SU-DHL-6 (cell line): ENCODE results near the gene THOC7.

Experiments used
- H2AFZ ChIP-seq: fragments of 200-600 bp; sonication (generic); 2 replicates; pipeline ENCODE4 v1.6.1; 2014; ENCODE audit warnings: low read depth, mild to moderate bottlenecking, moderate library complexity, mixed read lengths, antibody characterized with exemption, low read length; ENCODE audit not compliant: severe bottlenecking
- H3F3A ChIP-seq: fragments of 200-600 bp; shearing (Covaris generic); 2 replicates; pipeline ENCODE4 v1.6.0; 2016; ENCODE audit warnings: antibody characterized with exemption, mild to moderate bottlenecking; ENCODE audit not compliant: insufficient read depth
- H3K27ac ChIP-seq: fragments of 200-600 bp; sonication (generic); 2 replicates; pipeline ENCODE4 v1.5.1; 2016; ENCODE audit warnings: low read depth, mild to moderate bottlenecking, low read length, moderate library complexity, mixed read lengths
- H3K27me3 ChIP-seq: fragments of 200-600 bp; sonication (generic), shearing (Covaris generic); 2 replicates; pipeline ENCODE4 v1.6.0; 2014; ENCODE audit warnings: mild to moderate bottlenecking, low read length
- H3K36me3 ChIP-seq: fragments of 200-600 bp; sonication (generic); 2 replicates; pipeline ENCODE4 v1.6.1; 2014; ENCODE audit warnings: mild to moderate bottlenecking, low read length, mixed read lengths
- H3K4me2 ChIP-seq: fragments of 300-600, 200-600 bp; shearing (Covaris generic), sonication (generic); 2 replicates; pipeline ENCODE4 v1.6.0; 2014; ENCODE audit warnings: low read length, low read depth, mild to moderate bottlenecking; ENCODE audit not compliant: poor library complexity, severe bottlenecking
- H3K4me3 ChIP-seq: fragments of 200-600 bp; sonication (generic); 2 replicates; pipeline ENCODE4 v1.5.1; 2014; ENCODE audit warnings: antibody characterized with exemption, low read length, mild to moderate bottlenecking, mixed read lengths; ENCODE audit not compliant: insufficient read depth, poor library complexity, severe bottlenecking
- H3K79me2 ChIP-seq: fragments of 200-600 bp; sonication (generic); 2 replicates; pipeline ENCODE4 v1.6.1; 2014; ENCODE audit warnings: mild to moderate bottlenecking, low read length, moderate library complexity; ENCODE audit not compliant: insufficient read depth
- H3K9ac ChIP-seq: fragments of 200-600 bp; sonication (generic); 2 replicates; pipeline ENCODE4 v1.7.0; 2014; ENCODE audit warnings: mild to moderate bottlenecking, low read length
- H3K9me2 ChIP-seq: fragments of 200-600 bp; sonication (generic); replicated peaks from 2 replicates; pipeline ENCODE4 v1.6.1; 2014; ENCODE audit warnings: low read length; ENCODE audit not compliant: insufficient read depth
- H3K9me3 ChIP-seq: fragments of 200-600 bp; sonication (generic); 2 replicates; pipeline ENCODE4 v1.6.1; 2014; ENCODE audit warnings: low read length, mixed read lengths; ENCODE audit not compliant: insufficient read depth
- H4K20me1 ChIP-seq: fragments of 200-600 bp; sonication (generic); 2 replicates; pipeline ENCODE4 v1.6.1; 2014; ENCODE audit warnings: low read depth, mild to moderate bottlenecking, antibody characterized with exemption, low read length, moderate library complexity, mixed read lengths
- EZH2phosphoT487 ChIP-seq: fragments of 200-600 bp; sonication (generic), shearing (Covaris generic); conservative IDR thresholded peaks from 2 replicates; pipeline ENCODE4 v1.6.1; 2018; ENCODE audit warnings: mild to moderate bottlenecking, antibody characterized with exemption, low read length, moderate library complexity, mixed read lengths
- TF ChIP-seq, protein P1 (sequence below): fragments of 200-600 bp; sonication (generic); IDR thresholded peaks from one replicate; pipeline ENCODE4 v1.5.1; 2017; ENCODE audit warnings: antibody characterized with exemption, mild to moderate bottlenecking, low read length, moderate library complexity; ENCODE audit not compliant: insufficient read depth, poor library complexity, severe bottlenecking

The THOC7 gene

DNA sequence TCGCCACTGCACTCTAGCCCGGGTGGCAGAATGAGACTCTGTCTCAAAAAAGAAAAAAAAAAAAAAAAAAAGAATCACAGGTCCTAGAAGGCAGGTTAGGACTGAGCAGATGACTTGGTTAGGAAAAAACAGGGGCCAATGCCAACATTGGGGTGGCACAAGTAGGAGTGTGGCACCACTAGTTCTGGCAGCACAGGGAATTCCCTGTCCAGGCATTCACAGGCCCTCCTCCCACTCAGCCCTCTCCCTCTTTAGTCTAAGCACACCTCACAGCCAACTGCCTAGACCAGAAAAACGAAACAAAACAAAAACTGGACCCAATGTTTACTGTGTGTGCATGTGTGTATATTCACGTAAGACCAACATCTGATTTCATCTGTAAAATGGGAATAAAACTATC, 10.5 kb downstream of the THOC7 start:
- Histone ChIP-seq H3K4me3 (no peak overlapping the region), H3F3A (0 out of 2 replicates have a peak, but pooled peaks cover 4% of the 10 kb centered on the region), H3K9ac (no peak overlapping the region), H3K36me3 (no peaks in the 10 kb centered on the region), H3K4me2 (no peak overlapping the region), H3K9me3 (no peaks in the 10 kb centered on the region), H3K27me3 (no peaks in the 10 kb centered on the region), H3K9me2 (no peaks in the 10 kb centered on the region), H3K79me2 (peaks cover 85% of the 10 kb centered on the region), H3K27ac (no peak overlapping the region), H4K20me1 (no peaks in the 10 kb centered on the region; the same call in 1 of the 2 replicates), H2AFZ (no peak overlapping the region)
- TF ChIP-seq, protein P1, sequence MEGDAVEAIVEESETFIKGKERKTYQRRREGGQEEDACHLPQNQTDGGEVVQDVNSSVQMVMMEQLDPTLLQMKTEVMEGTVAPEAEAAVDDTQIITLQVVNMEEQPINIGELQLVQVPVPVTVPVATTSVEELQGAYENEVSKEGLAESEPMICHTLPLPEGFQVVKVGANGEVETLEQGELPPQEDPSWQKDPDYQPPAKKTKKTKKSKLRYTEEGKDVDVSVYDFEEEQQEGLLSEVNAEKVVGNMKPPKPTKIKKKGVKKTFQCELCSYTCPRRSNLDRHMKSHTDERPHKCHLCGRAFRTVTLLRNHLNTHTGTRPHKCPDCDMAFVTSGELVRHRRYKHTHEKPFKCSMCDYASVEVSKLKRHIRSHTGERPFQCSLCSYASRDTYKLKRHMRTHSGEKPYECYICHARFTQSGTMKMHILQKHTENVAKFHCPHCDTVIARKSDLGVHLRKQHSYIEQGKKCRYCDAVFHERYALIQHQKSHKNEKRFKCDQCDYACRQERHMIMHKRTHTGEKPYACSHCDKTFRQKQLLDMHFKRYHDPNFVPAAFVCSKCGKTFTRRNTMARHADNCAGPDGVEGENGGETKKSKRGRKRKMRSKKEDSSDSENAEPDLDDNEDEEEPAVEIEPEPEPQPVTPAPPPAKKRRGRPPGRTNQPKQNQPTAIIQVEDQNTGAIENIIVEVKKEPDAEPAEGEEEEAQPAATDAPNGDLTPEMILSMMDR = no peak
- no peak for TF ChIP-seq EZH2phosphoT487

DNA sequence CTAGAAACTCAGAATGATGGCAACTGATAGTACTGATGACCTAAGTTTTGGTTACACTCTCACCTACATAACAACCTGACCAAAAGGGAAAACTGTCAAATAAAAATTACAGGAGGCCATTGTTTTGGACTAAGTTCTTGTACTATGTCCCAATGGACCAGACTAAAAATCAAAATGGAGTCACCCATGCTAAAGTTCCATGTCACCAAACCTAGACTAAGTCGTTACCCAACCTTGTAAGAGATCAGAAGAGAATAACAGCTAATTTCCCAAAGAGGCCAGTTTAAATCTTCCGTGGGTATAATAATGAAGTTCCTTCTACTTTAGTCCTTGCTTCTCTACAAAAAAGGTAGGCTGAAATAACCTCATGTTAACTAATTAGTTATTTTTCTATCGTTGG, 12.3 kb downstream of the THOC7 start:
- H2AFZ ChIP-seq = no peak overlapping the region
- no peak overlapping the region for H3K4me2 ChIP-seq
- H3K4me3 ChIP-seq = no peak overlapping the region
- H3K27ac ChIP-seq = no peak overlapping the region
- H3K27me3 ChIP-seq = no peaks in the 10 kb centered on the region
- H3K36me3 ChIP-seq = no peaks in the 10 kb centered on the region
- H3K79me2 ChIP-seq = peaks cover 83% of the 10 kb centered on the region
- no peak for TF ChIP-seq EZH2phosphoT487
- TF ChIP-seq, protein P1 = no peak
- H3K9ac ChIP-seq = no peak overlapping the region
- no peaks in the 10 kb centered on the region for H3K9me3 ChIP-seq
- 0 out of 2 replicates have a peak, but pooled peaks cover 4% of the 10 kb centered on the region for H3F3A ChIP-seq
- H3K9me2 ChIP-seq = no peaks in the 10 kb centered on the region
- no peaks in the 10 kb centered on the region; the same call in 1 of the 2 replicates for H4K20me1 ChIP-seq

DNA sequence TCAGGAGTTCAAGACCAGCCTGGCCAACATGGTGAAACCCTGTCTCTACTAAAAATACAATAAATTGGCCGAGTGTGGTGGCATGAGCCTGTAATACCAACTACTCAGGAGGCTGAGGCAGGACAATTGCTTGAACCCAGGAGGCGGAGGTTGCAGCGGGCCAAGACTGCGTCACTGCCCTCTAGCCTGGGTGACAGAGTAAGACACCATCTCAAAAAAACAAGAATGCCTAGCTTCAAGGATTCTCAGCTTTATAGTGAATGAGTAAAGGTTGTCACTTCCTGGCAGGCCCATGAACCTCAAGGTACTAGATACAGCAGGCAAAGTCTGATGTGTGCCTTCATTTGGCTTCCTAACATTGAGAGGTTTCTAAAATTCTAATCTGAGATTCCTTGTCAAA, 14.4 kb downstream of the THOC7 start:
- no peak overlapping the region for H2AFZ ChIP-seq
- peaks cover 84% of the 10 kb centered on the region for H3K79me2 ChIP-seq
- no peaks in the 10 kb centered on the region for H3K9me3 ChIP-seq
- H3K27me3 ChIP-seq = no peaks in the 10 kb centered on the region
- no peaks in the 10 kb centered on the region for H3K9me2 ChIP-seq
- TF ChIP-seq, protein P1 = no peak
- TF ChIP-seq EZH2phosphoT487 = no peak
- H3K36me3 ChIP-seq = no peaks in the 10 kb centered on the region
- no peak overlapping the region for H3K27ac ChIP-seq
- no peak overlapping the region for H3K4me2 ChIP-seq
- no peak overlapping the region for H3K9ac ChIP-seq
- no peak overlapping the region for H3K4me3 ChIP-seq
- H4K20me1 ChIP-seq = peaks cover 4% of the 10 kb centered on the region; the same call in 1 of the 2 replicates
- H3F3A ChIP-seq = 0 out of 2 replicates have a peak, but pooled peaks cover 4% of the 10 kb centered on the region
